Kasumi-1 (cell line): ENCODE results near the gene PKN1.

Source experiments
- DNase-seq, 2 experiments: peaks; one replicate each; lab custom pipeline; 2025; lab: John Stamatoyannopoulos, UW

Gene PKN1

GRCh38 chr19:14467391-14467790 lies 34.3 kb downstream of the PKN1 start:
- DNase-seq = no peak

GRCh38 chr19:14467816-14468215 lies 34.7 kb downstream of the PKN1 start:
- peak; percentile 4 to 12 for DNase-seq

GRCh38 chr19:14470031-14470876 lies 37.1 kb downstream of the PKN1 start:
- DNase-seq = no peak

- DNase-seq = no peak
These were observed 38.5 kb downstream of the PKN1 start for GRCh38 chr19:14471436-14472187.

- DNase-seq = peak; percentile 75 to 79
These were observed 39.3 kb downstream of the PKN1 start for GRCh38 chr19:14472202-14472938.

- DNase-seq = no peak
These were observed 40.2 kb downstream of the PKN1 start for GRCh38 chr19:14473073-14473977.

- DNase-seq = no peak
These were observed 41.0 kb downstream of the PKN1 start for GRCh38 chr19:14473978-14474578.

GRCh38 chr19:14474827-14475226 lies 41.7 kb downstream of the PKN1 start:
- no peak for DNase-seq

- DNase-seq = peak; percentile 30 to 40
These were observed 42.4 kb downstream of the PKN1 start, which contains the start of gene PTGER1 for GRCh38 chr19:14475251-14476073. Gene PTGER1 (minus strand): TSS chr19:14475354. CDS start chr19:14474320, 1,034 bp downstream.

- DNase-seq = no peak
These were observed 43.2 kb downstream of the PKN1 start for GRCh38 chr19:14476327-14476672.

GRCh38 chr19:14476673-14477401 lies 43.7 kb downstream of the PKN1 start:
- peak in 1 of 2 experiments; percentile 23 for DNase-seq

- no peak for DNase-seq
These were observed 44.5 kb downstream of the PKN1 start for GRCh38 chr19:14477418-14478112.

GRCh38 chr19:14478113-14478545 lies 45.0 kb downstream of the PKN1 start:
- no peak for DNase-seq

- DNase-seq = peak; percentile 29 to 38
These were observed 46.3 kb downstream of the PKN1 start for GRCh38 chr19:14479309-14479974.

- peak; percentile 49 to 51 for DNase-seq
These were observed 47.0 kb downstream of the PKN1 start for GRCh38 chr19:14479975-14480699.

- DNase-seq = no peak
These were observed 47.6 kb downstream of the PKN1 start for GRCh38 chr19:14480700-14481079.

- no peak for DNase-seq
These were observed 49.3 kb downstream of the PKN1 start for GRCh38 chr19:14482172-14482941.
